DOHH2 (cell line): ENCODE results near the gene UPF3A.

Experiments
- EZH2phosphoT487 ChIP-seq: fragments of 200-600 bp; sonication (generic); IDR thresholded peaks from 2 replicates; pipeline ENCODE4 v1.6.1; 2017; ENCODE audit warnings: borderline replicate concordance, mild to moderate bottlenecking, antibody characterized with exemption, low read length, moderate library complexity, mixed read lengths
- TF ChIP-seq, protein P1 (sequence below): fragments of 200-600 bp; sonication (generic); IDR thresholded peaks from one replicate; pipeline ENCODE4 v1.5.1; 2014; ENCODE audit warnings: antibody characterized with exemption, mild to moderate bottlenecking, low read depth, low read length; ENCODE audit not compliant: poor library complexity, severe bottlenecking

DNA sequence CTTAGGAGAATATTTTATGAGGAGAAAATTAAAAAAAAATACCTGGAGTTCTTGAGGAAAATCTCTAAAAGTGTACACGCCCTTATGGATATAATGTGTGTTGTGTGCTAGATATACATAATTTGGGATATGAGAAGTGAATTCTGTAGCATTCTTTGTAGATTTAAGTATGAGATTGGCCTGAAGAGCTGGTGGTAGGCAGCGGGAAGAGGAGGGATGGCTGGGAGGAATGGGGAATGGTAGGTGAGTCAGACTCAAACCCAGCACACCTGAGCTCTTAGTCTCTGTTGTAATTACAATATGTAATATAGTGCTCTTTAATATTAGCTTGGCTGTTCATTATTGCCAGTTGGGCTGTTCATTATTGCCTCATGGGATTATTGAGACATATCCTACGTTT, 39.9 kb downstream of the UPF3A start:
- TF ChIP-seq, protein P1, sequence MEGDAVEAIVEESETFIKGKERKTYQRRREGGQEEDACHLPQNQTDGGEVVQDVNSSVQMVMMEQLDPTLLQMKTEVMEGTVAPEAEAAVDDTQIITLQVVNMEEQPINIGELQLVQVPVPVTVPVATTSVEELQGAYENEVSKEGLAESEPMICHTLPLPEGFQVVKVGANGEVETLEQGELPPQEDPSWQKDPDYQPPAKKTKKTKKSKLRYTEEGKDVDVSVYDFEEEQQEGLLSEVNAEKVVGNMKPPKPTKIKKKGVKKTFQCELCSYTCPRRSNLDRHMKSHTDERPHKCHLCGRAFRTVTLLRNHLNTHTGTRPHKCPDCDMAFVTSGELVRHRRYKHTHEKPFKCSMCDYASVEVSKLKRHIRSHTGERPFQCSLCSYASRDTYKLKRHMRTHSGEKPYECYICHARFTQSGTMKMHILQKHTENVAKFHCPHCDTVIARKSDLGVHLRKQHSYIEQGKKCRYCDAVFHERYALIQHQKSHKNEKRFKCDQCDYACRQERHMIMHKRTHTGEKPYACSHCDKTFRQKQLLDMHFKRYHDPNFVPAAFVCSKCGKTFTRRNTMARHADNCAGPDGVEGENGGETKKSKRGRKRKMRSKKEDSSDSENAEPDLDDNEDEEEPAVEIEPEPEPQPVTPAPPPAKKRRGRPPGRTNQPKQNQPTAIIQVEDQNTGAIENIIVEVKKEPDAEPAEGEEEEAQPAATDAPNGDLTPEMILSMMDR, result no peak
- no peak for TF ChIP-seq EZH2phosphoT487
